Cortex of kidney (tissue), 1 donor: ENCODE data around the gene SUCNR1.
"Not testable (repeated sequence)": the region's sequence is repeated elsewhere in the genome, so short reads cannot be mapped to it uniquely, and the experiment has no call there.

ENCODE experiments used
- DNase-seq: peaks from one replicate; lab custom pipeline; 2025; lab: John Stamatoyannopoulos, UW

The SUCNR1 gene, protein sequence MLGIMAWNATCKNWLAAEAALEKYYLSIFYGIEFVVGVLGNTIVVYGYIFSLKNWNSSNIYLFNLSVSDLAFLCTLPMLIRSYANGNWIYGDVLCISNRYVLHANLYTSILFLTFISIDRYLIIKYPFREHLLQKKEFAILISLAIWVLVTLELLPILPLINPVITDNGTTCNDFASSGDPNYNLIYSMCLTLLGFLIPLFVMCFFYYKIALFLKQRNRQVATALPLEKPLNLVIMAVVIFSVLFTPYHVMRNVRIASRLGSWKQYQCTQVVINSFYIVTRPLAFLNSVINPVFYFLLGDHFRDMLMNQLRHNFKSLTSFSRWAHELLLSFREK

DNA sequence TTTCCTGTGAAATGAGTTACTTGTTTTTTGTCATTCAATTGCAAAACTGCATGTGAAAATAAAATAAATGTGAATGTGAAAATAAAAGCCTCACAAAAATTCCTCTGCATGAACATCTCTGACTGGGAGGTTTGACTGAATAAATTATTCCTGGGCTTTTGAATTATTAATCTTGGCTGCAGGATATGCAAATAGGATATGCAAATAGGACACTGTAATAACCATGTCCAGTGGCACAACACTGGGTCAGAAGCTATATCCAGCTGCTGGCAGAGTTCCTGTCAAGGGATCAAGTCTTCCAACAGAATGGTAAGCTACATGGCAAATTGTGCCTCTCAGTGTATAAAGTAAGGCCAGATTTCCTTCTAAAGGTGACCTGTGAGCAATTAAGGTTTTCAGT, at the start of gene SUCNR1:
Gene SUCNR1 (plus strand): TSS at position 246 of the 400 bp plus-strand sequence. CDS start 6,250 bp downstream, outside the sequence.
- no peak for DNase-seq

GRCh38 chr3:151827816-151828215, 45.6 kb upstream of the SUCNR1 start:
- no peak for DNase-seq

DNA sequence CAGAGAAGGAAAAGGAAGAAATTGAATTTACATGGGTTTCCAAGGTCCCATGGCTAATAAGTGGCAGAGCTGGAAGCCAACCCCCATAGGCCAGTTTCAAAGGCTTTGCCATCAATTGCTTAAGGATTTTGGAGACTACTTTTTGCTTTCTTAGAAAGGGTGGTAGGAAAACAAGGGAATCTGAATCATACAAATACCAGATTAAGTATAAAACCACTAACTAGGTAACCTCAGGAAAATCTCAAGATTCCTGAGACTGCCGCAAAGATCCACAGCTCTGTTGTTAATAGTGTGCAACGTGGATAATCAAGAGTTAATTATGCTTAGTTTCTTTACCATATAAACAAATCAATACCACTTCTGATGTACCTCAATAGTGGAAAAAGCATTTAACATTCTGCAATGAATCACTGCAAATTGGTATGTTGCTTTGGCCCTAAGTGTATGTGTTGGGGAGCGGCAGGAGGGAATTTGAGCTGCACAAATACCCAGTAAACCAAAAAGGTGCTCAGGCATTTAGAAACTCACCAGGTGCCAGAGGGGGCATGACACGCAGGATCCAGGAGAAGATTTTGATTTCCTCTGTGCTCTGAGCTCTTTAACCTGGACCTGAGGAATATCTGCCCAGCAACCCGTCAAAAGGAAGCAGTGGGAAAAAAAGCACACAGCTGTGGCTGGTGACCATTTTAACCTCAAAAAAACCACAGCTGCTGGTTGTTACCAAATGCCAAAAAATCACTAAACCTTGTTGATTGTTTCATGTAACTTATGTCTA, 37.5 kb upstream of the SUCNR1 start:
- DNase-seq = no peak

DNA sequence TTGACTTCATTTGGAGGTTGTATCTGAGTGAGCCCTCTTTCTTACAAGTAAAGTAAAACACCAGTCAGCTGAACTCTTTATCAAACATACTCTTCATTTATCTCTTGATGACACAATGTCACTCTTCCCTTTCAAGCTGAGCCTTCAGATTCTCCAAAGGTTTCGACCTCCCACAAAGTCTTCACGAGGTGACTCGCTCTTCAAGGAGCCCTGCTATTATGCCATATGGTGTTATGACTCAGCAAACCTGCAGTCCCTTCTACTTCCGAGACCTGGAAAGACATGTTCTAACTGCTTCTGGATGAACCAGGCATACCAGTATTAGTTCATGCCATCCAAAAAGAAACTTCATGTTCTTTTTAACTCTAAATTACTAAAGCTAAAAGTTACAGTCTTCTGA, 36.4 kb upstream of the SUCNR1 start:
- DNase-seq = no peak

DNA sequence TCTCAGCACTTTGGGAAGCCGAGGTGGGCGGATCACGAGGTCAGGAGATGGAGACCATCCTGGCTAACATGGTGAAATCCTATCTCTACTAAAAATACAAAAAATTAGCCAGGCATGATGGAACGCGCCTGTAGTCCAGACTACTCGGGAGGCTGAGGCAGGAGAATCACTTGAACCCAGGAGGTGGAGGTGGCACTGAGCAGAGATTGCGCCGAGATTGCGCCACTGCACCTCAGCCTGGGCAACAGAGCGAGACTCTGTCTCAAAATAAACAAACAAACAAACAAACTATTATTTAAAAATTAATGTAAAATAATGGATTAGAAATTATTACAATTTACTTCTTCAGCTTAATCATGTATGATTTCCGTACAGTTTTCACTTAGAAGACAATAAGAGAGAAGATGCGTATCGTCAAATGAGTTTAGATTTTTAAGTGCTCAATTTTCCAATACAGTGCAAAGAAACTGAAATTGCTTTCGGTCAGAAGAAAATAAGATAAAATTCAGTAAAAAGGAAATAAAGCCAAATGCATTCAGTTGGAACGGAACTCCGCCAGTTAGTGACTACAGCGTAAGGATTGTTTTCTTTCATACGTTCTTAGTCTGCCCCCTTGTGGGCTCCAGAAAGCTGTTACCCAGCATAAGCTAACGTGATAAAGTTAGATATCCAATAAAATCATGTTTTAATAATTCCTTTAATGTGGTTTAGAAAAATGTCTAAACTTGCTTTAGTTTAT, 34.7 kb upstream of the SUCNR1 start:
- DNase-seq = no peak

GRCh38 chr3:151839313-151839631, 34.2 kb upstream of the SUCNR1 start:
- DNase-seq = no peak

DNA sequence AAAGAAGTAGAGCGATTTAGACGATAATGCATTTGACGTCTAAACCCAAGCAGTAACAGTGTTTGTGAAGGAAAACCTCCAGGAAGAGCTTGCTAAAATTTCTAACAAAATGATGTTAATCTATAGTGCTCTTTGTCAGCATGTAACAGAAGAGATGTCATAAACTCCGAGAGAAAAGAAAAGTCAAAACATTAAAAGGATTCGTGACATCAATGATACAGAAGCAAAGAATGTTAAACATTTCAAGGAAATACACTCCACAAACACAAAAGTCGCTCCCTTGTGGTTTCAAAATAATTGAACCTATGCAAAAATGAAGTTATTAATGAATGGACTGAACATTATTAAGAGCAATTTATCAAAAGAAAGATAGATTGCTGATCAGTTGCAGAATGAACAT, 31.6 kb upstream of the SUCNR1 start:
- no peak for DNase-seq

GRCh38 chr3:151843275-151843674, 30.2 kb upstream of the SUCNR1 start:
- no peak for DNase-seq

DNA sequence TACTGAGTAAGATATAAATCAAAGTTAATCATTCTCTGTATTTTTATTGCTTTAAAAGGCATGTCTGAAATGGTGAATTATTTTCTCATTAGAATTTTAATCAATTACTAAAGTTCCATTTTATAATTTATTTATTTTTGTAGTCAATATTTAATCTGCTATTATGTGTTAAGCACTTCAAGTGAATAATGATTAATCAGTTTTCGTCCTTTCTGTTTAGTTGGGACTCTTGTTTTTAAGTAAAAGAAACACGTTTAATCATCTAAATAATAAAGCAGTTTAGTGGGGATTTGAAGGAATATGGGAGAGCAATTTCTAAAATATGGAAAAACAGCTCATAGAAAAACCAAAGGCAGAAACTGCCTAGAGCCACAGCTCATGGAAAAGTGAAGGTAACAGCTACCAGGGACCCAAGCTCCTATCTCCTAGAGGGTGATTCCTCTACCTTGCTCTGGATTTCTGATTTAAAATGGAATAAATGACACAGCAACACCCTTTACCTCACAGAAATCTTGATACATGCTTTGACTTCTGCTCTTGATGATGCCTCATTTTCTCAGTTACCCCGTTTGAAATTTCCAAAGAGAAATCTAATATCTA, 28.0 kb upstream of the SUCNR1 start:
- no peak for DNase-seq

GRCh38 chr3:151850065-151850464, 23.4 kb upstream of the SUCNR1 start:
- DNase-seq = not testable (repeated sequence)

GRCh38 chr3:151852074-151852811, 21.2 kb upstream of the SUCNR1 start:
- DNase-seq = no peak

GRCh38 chr3:151856118-151856517, 17.3 kb upstream of the SUCNR1 start:
- no peak for DNase-seq

DNA sequence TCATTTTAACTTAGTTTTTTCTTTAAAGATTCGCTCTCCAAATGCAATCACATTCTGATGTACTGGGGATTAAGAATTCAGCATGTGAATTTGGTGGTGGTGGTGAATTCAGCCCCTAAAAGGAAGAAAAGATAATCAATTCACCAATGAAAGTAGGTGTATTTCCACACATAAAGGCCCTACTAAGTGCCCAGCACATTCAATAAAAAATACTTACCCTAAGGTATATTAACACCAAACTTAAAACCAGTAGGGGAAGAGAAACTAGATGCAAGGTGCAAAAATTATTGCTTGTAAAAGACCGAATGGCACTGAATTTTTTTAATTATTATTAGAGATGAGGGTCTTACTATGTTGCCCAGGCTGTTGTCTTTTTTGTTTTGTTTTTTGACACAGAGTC, 16.8 kb upstream of the SUCNR1 start:
- DNase-seq = no peak

DNA sequence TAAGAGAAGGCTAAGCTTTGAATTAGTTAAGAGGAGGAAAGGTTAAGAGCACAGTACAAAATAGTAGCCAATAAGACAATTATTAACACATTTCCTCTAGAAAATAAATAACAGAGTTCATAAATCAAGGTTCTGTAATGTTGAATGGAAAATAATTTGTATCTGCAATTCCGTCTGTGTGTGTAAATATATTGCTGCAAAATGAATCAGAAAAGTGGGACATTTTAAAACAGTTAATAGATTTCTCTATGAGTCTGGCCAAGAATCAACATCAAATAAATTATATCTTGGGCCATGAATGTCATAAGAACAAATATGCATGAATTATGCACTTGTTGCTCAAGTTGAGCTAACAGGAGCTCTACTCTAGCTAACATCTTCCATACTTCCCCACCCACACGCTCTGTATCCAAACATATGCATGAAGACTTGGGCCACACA, 14.2 kb upstream of the SUCNR1 start:
- no peak for DNase-seq

DNA sequence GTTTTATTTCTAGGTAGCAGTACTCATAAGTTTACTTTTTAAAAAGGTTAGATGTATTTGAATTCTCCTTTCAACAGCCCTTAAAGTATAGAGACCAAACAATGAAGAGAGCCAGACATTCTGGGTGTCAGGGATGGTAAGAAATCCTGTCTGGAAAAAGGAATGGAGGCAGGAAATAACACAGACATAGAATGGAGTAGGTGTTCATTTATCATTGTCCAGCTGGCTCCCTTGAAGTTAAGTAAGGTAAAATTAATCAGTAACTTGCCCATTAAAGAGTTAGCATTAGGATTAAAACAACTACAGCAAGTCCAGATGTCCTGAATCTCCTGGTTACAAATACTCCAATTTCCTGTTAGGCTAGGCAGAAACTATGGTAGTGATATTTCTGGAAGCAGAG, 13.5 kb upstream of the SUCNR1 start:
- DNase-seq = no peak

DNA sequence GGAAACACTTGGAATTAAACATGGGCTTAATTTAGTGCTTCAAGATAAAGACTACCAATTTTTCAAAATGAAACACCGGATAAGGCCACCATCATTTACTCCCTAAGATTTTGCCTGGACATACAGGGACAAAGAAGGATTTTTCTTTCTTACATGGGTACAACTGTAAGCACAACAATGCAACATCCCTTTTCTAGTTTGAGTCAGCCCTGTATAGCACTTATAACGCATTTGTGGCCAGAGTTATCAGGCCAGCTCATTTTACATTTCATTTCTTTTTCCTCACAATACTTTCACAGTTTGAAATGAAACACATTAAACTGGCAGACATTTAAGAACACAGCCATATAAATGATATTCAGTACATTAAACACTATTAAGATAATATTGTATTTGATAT, 9.8 kb upstream of the SUCNR1 start:
- DNase-seq = no peak

GRCh38 chr3:151864423-151865101, 8.9 kb upstream of the SUCNR1 start:
- no peak for DNase-seq

- DNase-seq = no peak
Measured at GRCh38 chr3:151866711-151867410, 6.6 kb upstream of the SUCNR1 start.

GRCh38 chr3:151867666-151868065, 5.8 kb upstream of the SUCNR1 start:
- DNase-seq = no peak

GRCh38 chr3:151869181-151869580, 4.3 kb upstream of the SUCNR1 start:
- no peak for DNase-seq
